MM.1S (cell line): ENCODE results near the gene SOX11.

Experiments
- CTCF ChIP-seq: fragments of 300-600 bp; sonication (generic); IDR thresholded peaks from 2 replicates; pipeline ENCODE4 v1.5.1; 2016; ENCODE audit warnings: antibody characterized with exemption, low read length, mixed read lengths
- EZH2 ChIP-seq: fragments of 300-600 bp; sonication (generic); optimal IDR thresholded peaks from 2 replicates; pipeline ENCODE3; 2017; ENCODE audit warnings: low read depth, mild to moderate bottlenecking, antibody characterized with exemption, low read length, mixed read lengths

- TF ChIP-seq CTCF, result no peak
- TF ChIP-seq EZH2, result no peak
Measured at GRCh38 chr2:5690286-5690685, 1.9 kb upstream of the SOX11 start.
